GM12865 (cell line): Measurements from ENCODE around the gene STRN4.

Experiments
- DNase-seq: peaks from one replicate; pipeline ENCODE4 v3.0.0; 2010; ENCODE audit warnings: low read depth
- H3K4me3 ChIP-seq: 2 replicates; pipeline ENCODE4 v1.5.1; 2011; ENCODE audit warnings: mild to moderate bottlenecking, low read depth, low read length, control low read depth
- TF ChIP-seq, protein P1 (sequence below): IDR thresholded peaks from 2 replicates; pipeline ENCODE4 v1.5.1; 2011; ENCODE audit warnings: low read length, control low read depth, low read depth, inconsistent platforms; ENCODE audit not compliant: insufficient read depth; ENCODE audit errors: missing control alignments

Gene STRN4

DNA sequence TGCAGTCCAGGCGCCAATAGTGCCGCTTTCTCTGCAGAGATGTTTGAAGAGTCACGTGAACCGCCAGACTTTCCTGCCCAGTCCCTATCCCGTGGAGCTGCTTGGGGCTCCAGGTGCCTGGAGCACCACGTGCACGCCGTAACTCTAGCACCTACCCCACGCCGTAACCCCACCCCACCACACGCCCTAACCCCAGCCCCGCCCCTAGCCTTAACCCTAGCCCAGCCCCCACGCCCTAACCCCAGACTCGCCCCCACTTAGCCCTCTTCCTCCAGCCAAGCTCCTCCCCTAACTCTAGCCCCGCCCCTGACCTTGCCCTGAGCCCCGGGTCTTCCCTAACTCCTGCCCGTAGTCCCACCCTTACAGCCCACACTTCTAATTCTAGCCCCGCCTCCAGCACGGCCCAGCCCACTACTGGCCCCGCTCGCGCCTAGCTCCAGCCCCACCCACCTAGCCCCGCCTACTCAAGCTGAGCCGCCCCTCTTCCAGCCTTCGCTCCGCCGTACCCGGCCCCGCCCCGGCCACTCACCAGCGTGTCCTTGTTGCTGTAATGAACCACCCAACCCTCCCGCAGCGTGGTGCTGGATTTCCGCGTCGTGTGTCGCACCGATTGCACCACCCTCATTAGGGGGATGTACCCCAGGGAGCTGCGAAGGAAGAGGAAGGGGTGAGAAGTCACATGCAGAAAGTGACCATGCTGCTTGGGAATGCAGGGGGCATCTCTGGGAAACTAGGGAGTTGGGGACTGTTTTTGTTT, 48.9 kb downstream of the STRN4 start:
- TF ChIP-seq, protein P1, sequence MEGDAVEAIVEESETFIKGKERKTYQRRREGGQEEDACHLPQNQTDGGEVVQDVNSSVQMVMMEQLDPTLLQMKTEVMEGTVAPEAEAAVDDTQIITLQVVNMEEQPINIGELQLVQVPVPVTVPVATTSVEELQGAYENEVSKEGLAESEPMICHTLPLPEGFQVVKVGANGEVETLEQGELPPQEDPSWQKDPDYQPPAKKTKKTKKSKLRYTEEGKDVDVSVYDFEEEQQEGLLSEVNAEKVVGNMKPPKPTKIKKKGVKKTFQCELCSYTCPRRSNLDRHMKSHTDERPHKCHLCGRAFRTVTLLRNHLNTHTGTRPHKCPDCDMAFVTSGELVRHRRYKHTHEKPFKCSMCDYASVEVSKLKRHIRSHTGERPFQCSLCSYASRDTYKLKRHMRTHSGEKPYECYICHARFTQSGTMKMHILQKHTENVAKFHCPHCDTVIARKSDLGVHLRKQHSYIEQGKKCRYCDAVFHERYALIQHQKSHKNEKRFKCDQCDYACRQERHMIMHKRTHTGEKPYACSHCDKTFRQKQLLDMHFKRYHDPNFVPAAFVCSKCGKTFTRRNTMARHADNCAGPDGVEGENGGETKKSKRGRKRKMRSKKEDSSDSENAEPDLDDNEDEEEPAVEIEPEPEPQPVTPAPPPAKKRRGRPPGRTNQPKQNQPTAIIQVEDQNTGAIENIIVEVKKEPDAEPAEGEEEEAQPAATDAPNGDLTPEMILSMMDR = no peak
- H3K4me3 ChIP-seq = no peak overlapping the region
- no peak for DNase-seq

DNA sequence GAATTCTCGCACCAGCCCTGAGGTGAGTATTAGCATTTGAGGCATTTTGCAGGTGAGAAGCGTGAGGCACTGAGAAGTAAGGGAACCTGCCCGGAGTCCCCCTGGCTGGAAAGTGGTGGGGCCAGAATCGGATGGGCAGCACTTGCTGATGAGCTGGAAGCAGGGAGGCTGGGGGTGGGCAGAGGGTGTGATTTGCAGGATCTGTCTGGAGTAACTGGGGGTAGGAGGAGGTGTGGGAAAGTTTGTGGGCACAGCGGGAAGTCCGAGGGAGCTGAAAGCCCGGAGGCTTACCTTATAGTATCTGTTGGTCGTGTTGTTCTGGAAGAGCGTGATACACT, 49.4 kb downstream of the STRN4 start:
- no peak for DNase-seq
- no peak overlapping the region for H3K4me3 ChIP-seq
- TF ChIP-seq, protein P1 = no peak

DNA sequence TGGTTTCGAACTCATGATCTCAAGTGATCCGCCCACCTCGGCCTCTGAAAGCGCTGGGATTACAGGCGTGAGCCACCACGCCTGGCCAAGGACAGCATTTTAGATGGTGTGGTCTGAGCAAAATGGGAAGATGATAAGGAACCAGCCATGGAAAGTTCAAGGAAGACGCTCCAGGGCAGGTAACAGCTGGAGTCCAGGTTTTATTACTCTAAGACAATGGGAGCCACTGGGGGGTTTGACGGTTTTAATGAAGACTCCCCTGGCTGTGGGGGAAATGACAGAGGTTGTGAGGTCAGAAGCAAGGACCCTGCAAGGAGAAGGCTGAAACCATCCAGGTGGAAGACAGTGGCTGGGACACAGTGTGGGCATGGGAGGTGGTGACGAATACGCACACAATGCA, 50.2 kb downstream of the STRN4 start:
- DNase-seq = no peak
- H3K4me3 ChIP-seq = no peak overlapping the region
- TF ChIP-seq, protein P1 = no peak

DNA sequence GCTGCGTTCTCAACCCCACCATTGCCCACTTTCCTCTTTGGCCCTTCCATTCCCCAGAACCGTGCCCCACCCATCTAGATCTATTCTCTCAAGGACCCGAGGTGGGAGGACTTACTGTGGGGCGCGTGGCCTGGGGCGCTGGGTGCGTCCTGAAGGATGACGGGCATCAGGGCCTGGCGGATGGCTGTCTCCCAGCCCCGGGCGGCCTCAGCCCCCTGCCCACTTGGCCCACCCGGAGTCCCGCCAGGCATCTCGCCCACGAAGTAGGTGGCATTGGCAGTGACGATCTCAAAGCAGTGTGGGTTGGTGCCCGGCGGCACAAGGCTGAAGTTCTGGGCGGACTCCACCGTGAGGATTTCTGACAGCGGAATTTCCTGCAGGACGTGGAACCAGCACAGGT, 52.5 kb downstream of the STRN4 start:
- no peak overlapping the region for H3K4me3 ChIP-seq
- TF ChIP-seq, protein P1 = no peak
- DNase-seq = no peak

DNA sequence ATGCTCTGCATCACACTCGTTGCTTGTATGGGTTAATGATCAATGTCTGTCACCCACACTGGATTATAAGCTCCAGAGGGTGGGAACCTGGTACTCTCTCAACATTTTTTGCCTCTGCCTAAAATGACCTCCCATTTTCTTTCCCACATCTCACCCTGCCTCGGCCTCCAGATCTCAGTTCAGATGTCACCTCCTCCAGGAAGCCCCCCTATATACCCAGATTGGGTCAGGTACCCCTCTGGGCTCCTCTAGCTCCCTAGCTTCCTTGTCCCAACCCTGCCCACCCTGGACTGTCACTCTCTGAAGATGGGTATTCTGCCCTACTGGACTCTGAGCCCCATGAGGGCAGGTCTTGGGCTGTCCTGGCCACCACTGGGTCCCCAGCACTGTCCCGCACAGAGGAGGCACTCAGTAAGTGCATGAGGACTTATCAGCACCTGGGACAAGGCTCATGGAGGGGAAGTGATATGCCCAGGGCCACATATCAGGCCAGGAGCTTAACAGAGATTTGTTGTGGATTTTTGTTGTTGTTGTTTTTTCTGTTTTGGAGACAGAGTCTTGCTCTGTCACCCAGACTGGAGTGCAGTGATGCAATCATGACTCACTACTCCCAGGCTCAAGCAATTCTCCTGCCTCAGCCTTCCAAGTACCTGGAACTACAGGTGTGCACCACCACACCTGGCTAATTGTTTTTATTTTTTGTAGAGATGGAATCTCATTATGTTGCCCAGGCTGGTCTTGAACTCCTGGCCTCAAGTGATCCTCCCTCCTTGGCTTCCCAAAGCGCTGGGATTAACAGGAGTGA, 53.1 kb downstream of the STRN4 start:
- TF ChIP-seq, protein P1 = no peak
- DNase-seq = no peak
- no peak overlapping the region for H3K4me3 ChIP-seq

DNA sequence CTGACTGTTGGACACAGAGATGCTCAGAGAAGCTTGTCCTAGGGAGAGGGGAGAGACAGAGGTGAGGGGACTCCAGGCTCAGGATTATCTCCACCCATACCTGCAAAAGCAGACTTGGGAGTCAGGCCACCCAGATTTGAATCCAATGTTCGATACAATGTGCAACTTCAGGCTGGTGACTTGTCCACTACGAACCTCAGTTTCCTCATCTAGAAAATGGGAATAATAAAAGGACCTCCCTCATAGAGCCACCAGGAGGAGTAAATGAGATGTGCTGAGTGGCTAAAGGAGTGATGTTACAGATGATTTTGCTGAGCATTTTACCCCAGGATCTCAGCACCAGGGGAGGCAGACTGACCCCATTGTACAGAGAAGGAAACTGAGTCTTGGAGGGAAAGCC, 54.3 kb downstream of the STRN4 start:
- H3K4me3 ChIP-seq = no peak overlapping the region
- DNase-seq = no peak
- TF ChIP-seq, protein P1 = no peak
